Nephron progenitor cell (in vitro differentiated cells): Measurements from ENCODE around the gene MATN1.

Experiments
- DNase-seq: peaks from one replicate; pipeline ENCODE4 v3.0.0; 2021
- H3K27ac Mint-ChIP-seq: 2 replicates; pipeline ENCODE4 v1.8.0; 2021; ENCODE audit warnings: mild to moderate bottlenecking, moderate library complexity, mixed read lengths
- H3K27me3 Mint-ChIP-seq: 2 replicates; pipeline ENCODE4 v1.8.0; 2021; ENCODE audit warnings: mild to moderate bottlenecking, low read depth, mixed read lengths; ENCODE audit not compliant: poor library complexity
- H3K36me3 Mint-ChIP-seq: 2 replicates; pipeline ENCODE4 v1.8.0; 2021; ENCODE audit warnings: low read depth, mixed read lengths
- H3K4me1 Mint-ChIP-seq: 2 replicates; pipeline ENCODE4 v1.8.0; 2021; ENCODE audit warnings: mixed read lengths
- H3K4me3 Mint-ChIP-seq: 2 replicates; pipeline ENCODE4 v1.8.0; 2021; ENCODE audit warnings: mild to moderate bottlenecking, moderate library complexity, mixed read lengths
- H3K9me3 Mint-ChIP-seq: 2 replicates; pipeline ENCODE4 v1.8.0; 2021; ENCODE audit warnings: mild to moderate bottlenecking, moderate library complexity, mixed read lengths
- TF ChIP-seq, protein P1 (sequence below): fragments of 200-600 bp; sonication (generic); IDR thresholded peaks from 2 replicates; pipeline ENCODE4 v1.5.0; 2021; ENCODE audit warnings: antibody characterized with exemption

The MATN1 gene

DNA sequence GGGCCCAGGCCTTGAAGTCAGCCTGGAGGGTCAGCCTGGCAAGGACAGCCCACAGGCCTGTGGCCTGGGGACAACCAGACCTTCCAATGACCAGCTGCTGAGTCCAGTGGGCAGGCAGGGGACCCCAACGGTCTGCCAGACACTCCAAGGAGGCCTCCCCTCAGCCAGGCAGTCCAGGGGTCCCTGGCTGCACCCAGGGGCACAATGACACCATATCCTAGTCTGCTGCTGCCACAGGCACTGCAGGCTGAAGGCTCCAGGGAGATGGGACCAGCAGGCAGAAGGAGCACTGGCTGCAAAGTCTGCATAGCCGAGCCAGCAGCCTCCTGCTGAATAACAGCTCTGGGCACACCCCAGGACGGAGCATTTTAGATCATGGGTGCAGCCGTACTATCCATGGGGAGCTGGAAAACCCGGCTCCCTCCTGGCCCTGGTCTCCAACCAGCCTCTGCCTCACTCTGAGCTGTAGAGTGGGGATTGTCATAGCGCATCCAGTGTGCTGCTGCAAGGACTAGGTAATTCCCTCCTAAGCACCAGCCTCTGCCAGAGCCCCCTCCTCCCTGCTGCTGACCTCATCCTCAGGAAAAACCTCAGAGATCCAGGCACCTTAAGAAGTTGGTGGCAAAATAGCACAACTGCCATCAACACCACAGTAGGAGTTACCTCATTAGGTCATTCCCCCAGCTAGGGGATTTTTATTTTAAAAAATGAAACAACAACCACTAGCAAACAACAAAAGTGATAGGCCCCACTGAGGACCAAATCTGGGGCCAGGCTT, 39.0 kb upstream of the MATN1 start:
- Mint-ChIP-seq H3K36me3 (no peaks in the 10 kb centered on the region), H3K27me3 (peaks cover 3% of the 10 kb centered on the region), H3K4me3 (no peak overlapping the region), H3K27ac (peak overlapping the region; percentile 61), H3K9me3 (no peaks in the 10 kb centered on the region), H3K4me1 (peaks cover 50% of the 10 kb centered on the region)
- DNase-seq: no peak
- TF ChIP-seq, protein P1, sequence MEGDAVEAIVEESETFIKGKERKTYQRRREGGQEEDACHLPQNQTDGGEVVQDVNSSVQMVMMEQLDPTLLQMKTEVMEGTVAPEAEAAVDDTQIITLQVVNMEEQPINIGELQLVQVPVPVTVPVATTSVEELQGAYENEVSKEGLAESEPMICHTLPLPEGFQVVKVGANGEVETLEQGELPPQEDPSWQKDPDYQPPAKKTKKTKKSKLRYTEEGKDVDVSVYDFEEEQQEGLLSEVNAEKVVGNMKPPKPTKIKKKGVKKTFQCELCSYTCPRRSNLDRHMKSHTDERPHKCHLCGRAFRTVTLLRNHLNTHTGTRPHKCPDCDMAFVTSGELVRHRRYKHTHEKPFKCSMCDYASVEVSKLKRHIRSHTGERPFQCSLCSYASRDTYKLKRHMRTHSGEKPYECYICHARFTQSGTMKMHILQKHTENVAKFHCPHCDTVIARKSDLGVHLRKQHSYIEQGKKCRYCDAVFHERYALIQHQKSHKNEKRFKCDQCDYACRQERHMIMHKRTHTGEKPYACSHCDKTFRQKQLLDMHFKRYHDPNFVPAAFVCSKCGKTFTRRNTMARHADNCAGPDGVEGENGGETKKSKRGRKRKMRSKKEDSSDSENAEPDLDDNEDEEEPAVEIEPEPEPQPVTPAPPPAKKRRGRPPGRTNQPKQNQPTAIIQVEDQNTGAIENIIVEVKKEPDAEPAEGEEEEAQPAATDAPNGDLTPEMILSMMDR: no peak

DNA sequence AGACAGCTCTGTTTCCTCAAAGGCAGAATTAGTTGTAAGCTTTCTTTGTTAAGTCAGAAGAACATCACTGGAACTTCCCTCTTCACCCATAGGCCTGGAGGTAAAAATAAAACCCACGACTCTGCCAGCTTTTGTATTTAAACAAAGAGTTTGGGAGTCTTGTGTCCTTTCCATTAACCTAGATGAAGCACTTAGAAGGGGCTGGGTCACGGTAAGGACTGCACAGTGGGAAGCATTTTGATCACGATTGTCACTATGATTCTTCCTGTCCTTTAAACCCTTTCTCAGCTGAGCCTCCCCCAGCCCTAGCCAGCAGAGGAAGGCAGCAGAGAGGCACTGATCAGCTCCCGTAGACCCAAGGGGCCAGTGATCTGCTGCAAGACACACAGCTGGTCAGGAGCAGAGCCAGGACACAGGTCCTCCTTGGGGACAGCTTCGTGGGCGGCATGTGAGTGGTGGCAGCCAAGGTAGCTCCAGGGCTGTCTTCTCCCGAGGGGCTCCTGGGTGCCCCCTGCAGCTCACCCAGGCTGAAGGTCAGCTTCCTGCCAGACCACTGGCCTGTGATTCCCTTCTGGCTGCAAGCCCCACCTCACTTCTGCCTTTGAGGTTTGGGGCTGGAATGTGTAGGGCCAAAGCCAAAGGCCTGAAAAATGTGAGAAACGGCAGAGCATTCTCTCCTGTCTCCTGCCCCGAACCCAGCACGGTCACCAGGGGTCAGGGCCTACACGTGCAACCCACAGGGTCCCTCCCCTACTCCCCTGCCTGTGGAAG, 38.2 kb upstream of the MATN1 start:
- TF ChIP-seq, protein P1: no peak
- peak; percentile 29 for DNase-seq
- Mint-ChIP-seq H3K27ac (peak overlapping the region; percentile 61), H3K4me1 (peaks cover 57% of the 10 kb centered on the region), H3K27me3 (peaks cover 3% of the 10 kb centered on the region), H3K36me3 (no peaks in the 10 kb centered on the region), H3K4me3 (no peak overlapping the region), H3K9me3 (no peaks in the 10 kb centered on the region)

- peak overlapping the region; percentile 69 for H3K27ac Mint-ChIP-seq
- H3K4me1 Mint-ChIP-seq: peaks cover 61% of the 10 kb centered on the region
- H3K4me3 Mint-ChIP-seq: no peak overlapping the region
- peaks cover 3% of the 10 kb centered on the region for H3K27me3 Mint-ChIP-seq
- no peaks in the 10 kb centered on the region for H3K36me3 Mint-ChIP-seq
- no peak for DNase-seq
- H3K9me3 Mint-ChIP-seq: no peaks in the 10 kb centered on the region
- TF ChIP-seq, protein P1: no peak
Measured at GRCh38 chr1:30760596-30761324, 37.4 kb upstream of the MATN1 start.

- peaks cover 71% of the 10 kb centered on the region for H3K4me1 Mint-ChIP-seq
- no peak for DNase-seq
- no peak overlapping the region for H3K4me3 Mint-ChIP-seq
- TF ChIP-seq, protein P1: no peak
- no peak overlapping the region for H3K27ac Mint-ChIP-seq
- H3K9me3 Mint-ChIP-seq: no peaks in the 10 kb centered on the region
- H3K27me3 Mint-ChIP-seq: peaks cover 6% of the 10 kb centered on the region
- no peaks in the 10 kb centered on the region for H3K36me3 Mint-ChIP-seq
Measured at GRCh38 chr1:30759718-30760281, 36.4 kb upstream of the MATN1 start.

DNA sequence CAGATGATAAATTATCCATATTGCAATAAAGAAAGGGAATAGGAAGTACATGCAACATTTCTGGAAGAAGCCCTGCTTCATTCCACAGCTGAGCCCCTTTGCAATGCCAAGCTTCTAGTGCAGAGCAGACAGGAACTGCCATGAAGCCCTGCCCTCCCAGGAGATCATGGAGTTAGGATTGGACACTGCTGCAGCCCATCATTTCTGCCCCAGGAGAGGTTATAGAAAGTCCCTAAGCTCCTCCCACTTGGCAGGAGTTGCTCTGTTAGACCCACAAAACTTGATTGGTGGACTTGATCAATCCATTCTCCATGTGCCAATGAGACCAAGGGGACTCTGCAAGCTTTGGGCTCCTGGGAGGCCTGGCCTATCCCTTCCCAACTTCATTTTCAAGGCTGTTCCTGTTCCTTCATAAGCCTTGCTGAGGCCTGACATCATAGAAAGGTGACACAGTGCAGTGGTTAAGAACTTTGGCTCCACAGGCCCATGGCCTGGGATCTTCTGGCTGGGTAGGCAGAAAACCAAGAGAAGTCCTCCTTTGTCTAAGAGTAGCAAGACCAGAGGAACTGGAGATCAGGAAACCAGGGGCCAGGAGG, 35.5 kb upstream of the MATN1 start:
- Mint-ChIP-seq H3K27ac (no peak overlapping the region), H3K9me3 (no peaks in the 10 kb centered on the region), H3K4me1 (peaks cover 69% of the 10 kb centered on the region), H3K36me3 (no peaks in the 10 kb centered on the region), H3K4me3 (no peak overlapping the region), H3K27me3 (peaks cover 8% of the 10 kb centered on the region)
- TF ChIP-seq, protein P1: no peak
- no peak for DNase-seq
